Effector memory CD4-positive, alpha-beta T cell (primary cell): ENCODE data around the gene RFX3.
"Not testable (repeated sequence)": the region's sequence is repeated elsewhere in the genome, so short reads cannot be mapped to it uniquely, and the experiment has no call there.

ENCODE experiments used
- DNase-seq, 3 donors: peaks; one replicate each; pipeline ENCODE4 v3.0.0-alpha.2; 2020
- H3K27ac ChIP-seq: 2 replicates; pipeline ENCODE4 v1.7.0; 2013; ENCODE audit warnings: mild to moderate bottlenecking, low read length, moderate library complexity; ENCODE audit not compliant: insufficient read depth, poor library complexity, severe bottlenecking
- H3K27me3 ChIP-seq: replicated peaks from 2 replicates; pipeline ENCODE4 v1.7.0; 2013; ENCODE audit warnings: mild to moderate bottlenecking, low read length; ENCODE audit not compliant: insufficient read depth, control insufficient read depth, poor library complexity, severe bottlenecking
- H3K36me3 ChIP-seq: 2 replicates; pipeline ENCODE4 v1.7.0; 2013; ENCODE audit warnings: mild to moderate bottlenecking, low read length, moderate library complexity; ENCODE audit not compliant: control insufficient read depth, insufficient read depth
- H3K4me1 ChIP-seq: 2 replicates; pipeline ENCODE4 v1.7.0; 2013; ENCODE audit warnings: low read length, mild to moderate bottlenecking; ENCODE audit not compliant: control insufficient read depth, insufficient read depth, poor library complexity, severe bottlenecking
- H3K4me3 ChIP-seq: 2 replicates; pipeline ENCODE4 v1.7.0; 2013; ENCODE audit warnings: low read length, low read depth, mild to moderate bottlenecking; ENCODE audit not compliant: insufficient read depth, poor library complexity, severe bottlenecking
- H3K9me3 ChIP-seq: 2 replicates; pipeline ENCODE4 v1.7.0; 2013; ENCODE audit warnings: mild to moderate bottlenecking, low read length, moderate library complexity; ENCODE audit not compliant: control insufficient read depth

The RFX3 gene

DNA sequence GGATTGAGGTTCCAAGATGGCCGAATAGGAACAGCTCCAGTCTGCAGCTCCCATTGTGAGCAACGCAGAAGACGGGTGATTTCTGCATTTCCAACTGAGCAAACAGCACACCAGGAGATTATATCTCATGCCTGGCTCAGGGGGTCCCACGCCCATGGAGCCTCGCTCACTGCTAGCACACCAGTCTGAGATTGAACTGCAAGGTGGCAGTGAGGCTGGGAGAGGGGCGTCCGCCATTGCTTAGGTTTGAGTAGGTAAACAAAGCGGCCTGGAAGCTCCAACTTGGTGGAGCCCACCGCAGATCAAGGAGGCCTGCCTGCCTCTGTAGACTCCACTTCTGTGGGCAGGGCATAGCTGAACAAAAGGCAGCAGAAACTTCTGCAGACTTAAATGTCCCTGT lies 213.2 kb downstream of the RFX3 start:
- not testable (repeated sequence) for H3K27ac ChIP-seq, H3K27me3 ChIP-seq, H3K4me1 ChIP-seq, H3K9me3 ChIP-seq, H3K36me3 ChIP-seq, DNase-seq, H3K4me3 ChIP-seq

DNA sequence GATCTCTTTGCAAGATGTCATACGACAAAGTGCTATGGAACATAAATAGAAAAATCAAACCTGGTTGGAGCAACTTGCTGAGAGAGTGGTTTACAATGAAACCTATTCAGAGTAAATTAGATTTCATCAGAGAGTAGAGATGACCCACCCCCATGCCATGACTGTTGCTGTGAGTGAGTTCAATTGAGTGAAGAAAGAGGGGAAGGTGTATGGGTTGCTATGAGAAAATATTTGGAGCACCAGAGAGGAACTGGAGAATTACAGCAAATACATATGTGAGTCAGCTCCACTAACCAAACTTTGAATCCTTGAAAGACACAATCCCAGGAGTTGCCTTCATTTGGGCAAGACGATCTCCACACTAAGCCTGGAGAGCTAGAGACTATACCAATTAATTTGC lies 217.2 kb downstream of the RFX3 start:
- no peaks in the 10 kb centered on the region for H3K36me3 ChIP-seq
- no peaks in the 10 kb centered on the region for H3K9me3 ChIP-seq
- H3K27me3 ChIP-seq, result no peaks in the 10 kb centered on the region
- H3K4me1 ChIP-seq, result no peaks in the 10 kb centered on the region
- H3K27ac ChIP-seq, result no peak overlapping the region
- H3K4me3 ChIP-seq, result no peak overlapping the region
- DNase-seq, result no peak

DNA sequence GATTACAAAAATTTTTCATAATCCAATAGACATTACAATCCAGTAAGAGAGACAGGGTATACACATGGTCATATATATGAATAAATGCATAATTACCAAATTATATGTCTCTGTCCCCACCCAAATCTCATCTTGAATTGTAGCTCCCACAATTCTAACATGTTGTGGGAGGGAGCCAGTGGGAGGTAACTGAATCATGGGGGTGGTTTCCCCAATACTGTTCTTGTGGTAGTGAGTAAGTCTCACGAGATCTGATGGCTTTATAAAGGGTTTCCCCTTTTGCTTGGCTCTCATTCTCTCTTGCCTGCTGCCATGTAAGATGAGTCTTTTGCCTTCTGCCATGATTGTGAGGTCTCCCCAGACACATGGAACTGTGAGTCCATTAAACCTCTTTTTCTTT lies 221.4 kb downstream of the RFX3 start:
- H3K4me1 ChIP-seq, H3K4me3 ChIP-seq, H3K27me3 ChIP-seq, DNase-seq, H3K9me3 ChIP-seq, H3K36me3 ChIP-seq, H3K27ac ChIP-seq: not testable (repeated sequence)

DNA sequence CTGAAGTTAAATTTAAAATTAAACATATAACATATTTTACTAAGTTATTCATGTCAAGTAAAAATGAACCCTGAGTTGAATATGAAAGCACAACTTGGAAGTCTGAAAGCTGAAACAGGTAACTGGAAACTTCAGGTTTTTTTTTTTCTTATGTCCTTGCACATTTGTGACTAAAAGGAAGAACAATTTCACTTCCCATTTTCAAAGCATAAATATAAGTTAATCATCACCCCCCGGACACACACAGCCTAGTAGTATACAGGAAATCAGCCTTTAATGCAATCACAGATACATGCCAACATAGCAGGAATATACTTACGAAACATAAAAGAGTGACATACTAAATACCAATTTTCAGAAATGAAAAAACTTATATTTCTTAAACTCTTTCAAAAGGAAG lies 225.9 kb downstream of the RFX3 start:
- Histone ChIP-seq H3K9me3 (no peaks in the 10 kb centered on the region), H3K27ac (no peak overlapping the region), H3K36me3 (no peaks in the 10 kb centered on the region), H3K4me3 (no peak overlapping the region), H3K4me1 (no peaks in the 10 kb centered on the region), H3K27me3 (no peaks in the 10 kb centered on the region)
- no peak for DNase-seq

DNA sequence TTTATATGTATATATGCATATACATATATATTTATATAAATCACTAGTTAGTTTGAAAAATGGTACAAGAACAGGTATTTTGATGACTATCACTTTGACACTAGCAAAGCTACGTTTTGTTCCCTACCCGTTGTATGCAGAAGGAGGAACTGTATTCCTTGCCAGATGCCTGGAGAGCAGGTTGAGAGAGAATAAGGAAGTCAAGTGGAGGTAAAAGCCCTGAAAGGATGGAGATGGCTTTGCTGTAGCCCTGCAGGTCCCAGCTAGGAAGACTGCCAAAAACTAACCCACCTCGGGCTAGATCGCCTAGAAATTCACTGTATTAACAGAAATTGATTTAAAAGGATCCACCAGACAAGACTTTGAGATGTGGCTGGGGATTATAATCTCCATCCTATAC lies 229.3 kb downstream of the RFX3 start:
- Histone ChIP-seq H3K36me3 (no peaks in the 10 kb centered on the region), H3K27ac (no peak overlapping the region), H3K4me1 (no peaks in the 10 kb centered on the region), H3K4me3 (no peak overlapping the region), H3K27me3 (no peaks in the 10 kb centered on the region), H3K9me3 (no peaks in the 10 kb centered on the region)
- DNase-seq, result no peak

DNA sequence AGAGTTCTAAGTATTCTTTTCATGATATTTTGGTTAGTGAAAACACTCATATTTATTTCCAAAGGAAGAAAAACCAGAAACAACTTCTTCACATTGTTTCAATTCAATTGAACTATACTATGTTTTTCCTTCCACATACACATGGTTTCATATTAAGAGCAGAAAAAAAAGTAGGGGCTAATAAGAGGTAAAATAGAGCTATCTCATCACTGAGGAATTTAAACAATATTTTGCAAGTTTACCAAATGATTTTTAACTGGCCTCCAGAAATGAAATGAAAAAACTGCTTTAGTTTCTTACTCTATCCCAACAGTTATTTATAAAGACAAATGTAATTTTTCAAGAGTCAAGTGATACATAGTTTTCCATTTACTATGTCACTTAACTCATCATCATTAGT lies 233.5 kb downstream of the RFX3 start:
- DNase-seq, result no peak
- Histone ChIP-seq H3K9me3 (no peaks in the 10 kb centered on the region), H3K27ac (no peak overlapping the region), H3K4me3 (no peak overlapping the region), H3K4me1 (no peaks in the 10 kb centered on the region), H3K27me3 (no peaks in the 10 kb centered on the region), H3K36me3 (peaks cover 8% of the 10 kb centered on the region)

DNA sequence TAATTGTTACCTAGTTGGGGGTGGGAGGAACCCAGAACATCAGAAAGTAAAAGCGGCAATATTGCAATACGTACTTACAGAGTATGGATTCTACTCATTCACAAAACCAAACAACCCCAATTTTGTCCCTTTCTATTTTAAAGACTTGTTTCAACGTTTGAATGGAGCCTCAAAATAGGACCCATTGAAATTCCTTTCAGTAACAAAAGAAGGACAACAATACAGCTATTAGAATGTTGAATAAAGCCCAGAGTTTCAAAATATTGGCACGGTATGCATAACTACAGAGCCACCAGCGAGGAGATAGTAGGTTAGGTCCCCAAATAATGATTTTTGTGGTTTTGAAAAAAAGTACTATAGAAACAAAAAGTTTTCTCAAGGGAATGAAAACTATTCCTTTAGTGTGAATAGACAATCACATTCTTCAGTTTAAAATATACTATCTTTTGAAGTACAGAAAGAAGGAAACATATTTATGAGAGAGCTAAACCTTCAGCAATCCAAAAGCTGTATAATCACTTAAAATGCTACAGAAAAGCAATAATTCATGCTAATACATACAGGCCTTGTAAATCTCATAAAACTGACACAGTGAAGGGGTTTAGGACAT lies 235.5 kb downstream of the RFX3 start:
- H3K27me3 ChIP-seq, result no peaks in the 10 kb centered on the region
- H3K27ac ChIP-seq, result no peak overlapping the region
- no peak overlapping the region for H3K4me3 ChIP-seq
- no peaks in the 10 kb centered on the region for H3K4me1 ChIP-seq
- no peak for DNase-seq
- H3K9me3 ChIP-seq, result no peaks in the 10 kb centered on the region
- H3K36me3 ChIP-seq, result peaks cover 8% of the 10 kb centered on the region

DNA sequence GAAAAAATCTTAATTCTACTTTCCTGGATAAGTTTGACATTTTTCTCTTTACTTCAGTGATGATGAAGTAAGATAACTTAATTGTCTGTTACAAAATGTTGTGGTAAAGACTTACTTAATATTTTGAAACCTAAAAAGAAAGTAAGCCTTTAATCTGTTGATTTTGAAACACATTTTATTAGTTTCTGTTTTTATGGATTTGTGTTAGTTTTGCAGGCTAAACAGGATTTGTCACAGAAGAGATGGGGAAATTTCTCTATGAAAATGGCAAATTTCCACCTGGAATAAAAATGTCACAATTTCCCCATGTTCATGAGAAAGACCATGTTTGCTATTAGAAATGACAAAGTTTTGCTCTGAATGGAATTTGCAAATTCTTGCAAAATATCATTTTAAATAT lies 237.1 kb downstream of the RFX3 start:
- H3K36me3 ChIP-seq, result peaks cover 8% of the 10 kb centered on the region
- no peak overlapping the region for H3K27ac ChIP-seq
- no peaks in the 10 kb centered on the region for H3K9me3 ChIP-seq
- no peak overlapping the region for H3K4me3 ChIP-seq
- no peak for DNase-seq
- H3K4me1 ChIP-seq, result no peaks in the 10 kb centered on the region
- no peaks in the 10 kb centered on the region for H3K27me3 ChIP-seq

DNA sequence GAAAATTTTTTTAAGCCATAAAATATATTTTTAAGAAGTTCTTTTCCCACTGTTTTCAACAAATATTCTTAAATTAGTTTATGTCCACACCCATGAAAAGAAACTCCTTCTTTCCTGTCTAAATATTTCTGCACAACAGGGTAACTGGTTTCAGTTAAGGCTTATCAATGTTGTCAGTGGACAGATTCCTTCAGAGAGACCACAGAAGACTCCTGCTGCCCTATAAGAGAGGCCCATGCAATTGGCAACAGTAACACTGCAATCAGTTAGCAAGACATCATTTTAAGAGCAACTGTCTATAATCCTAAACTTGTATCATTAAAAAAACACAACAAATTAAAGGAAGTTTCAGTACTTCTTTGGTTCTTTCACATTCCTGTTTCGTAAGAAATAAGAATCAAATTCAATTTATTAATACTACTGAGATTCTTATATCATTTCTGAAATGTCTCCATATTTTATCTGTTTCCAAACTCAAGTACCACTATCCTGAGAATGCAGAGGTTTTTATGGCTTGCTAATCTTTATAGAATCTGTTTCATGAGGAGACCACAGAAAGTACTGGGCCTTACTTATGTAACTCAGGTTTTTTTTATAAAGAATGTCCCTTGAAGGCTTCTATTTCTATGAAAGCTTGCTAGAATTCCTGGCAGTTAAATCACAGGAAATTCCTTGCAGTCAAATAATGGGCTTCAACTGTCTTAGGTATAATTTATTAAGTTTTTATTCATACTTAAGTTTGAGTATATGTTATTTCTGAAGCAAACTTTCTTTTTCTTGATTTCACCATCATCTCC lies 240.2 kb downstream of the RFX3 start:
- Histone ChIP-seq H3K4me1 (no peaks in the 10 kb centered on the region), H3K27me3 (no peaks in the 10 kb centered on the region), H3K36me3 (peaks cover 8% of the 10 kb centered on the region), H3K9me3 (no peaks in the 10 kb centered on the region), H3K4me3 (no peak overlapping the region), H3K27ac (no peak overlapping the region)
- no peak for DNase-seq

DNA sequence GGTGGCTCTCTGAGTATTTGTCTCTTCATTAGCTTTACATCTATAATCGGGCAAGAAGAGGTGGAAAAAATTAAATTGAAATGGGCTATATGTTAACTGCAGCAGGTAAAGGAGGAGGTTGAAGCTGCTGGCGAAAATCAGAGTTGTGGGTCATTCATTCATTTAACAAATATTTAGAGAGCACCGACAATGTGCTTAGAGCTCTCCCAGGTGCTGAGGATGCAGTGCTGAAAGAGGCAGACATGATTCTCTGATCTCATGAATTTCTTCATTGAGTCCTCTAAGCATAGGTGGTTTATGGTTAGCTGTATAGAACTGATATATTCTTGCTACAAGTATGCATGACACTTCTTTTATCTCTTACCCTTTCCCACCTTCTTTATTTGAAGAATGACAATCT lies 243.4 kb downstream of the RFX3 start:
- no peaks in the 10 kb centered on the region for H3K27me3 ChIP-seq
- H3K9me3 ChIP-seq, result no peaks in the 10 kb centered on the region
- peaks cover under 1% of the 10 kb centered on the region for H3K36me3 ChIP-seq
- DNase-seq, result no peak
- no peak overlapping the region for H3K27ac ChIP-seq
- no peak overlapping the region for H3K4me3 ChIP-seq
- H3K4me1 ChIP-seq, result no peaks in the 10 kb centered on the region
